H1 (cell line): ENCODE results near the gene SLC39A7.

Experiments
- EZH2 ChIP-seq: fragments of 200-600 bp; sonication (generic); IDR thresholded peaks from 2 replicates; pipeline ENCODE4 v1.7.1; 2012; ENCODE audit warnings: low read depth, mild to moderate bottlenecking, moderate library complexity, low read length, inconsistent platforms; ENCODE audit not compliant: severe bottlenecking
- FOSL1 ChIP-seq: IDR thresholded peaks from 2 replicates; pipeline ENCODE4 v1.6.1; 2011; ENCODE audit warnings: mild to moderate bottlenecking, low read depth, low read length, moderate library complexity; ENCODE audit not compliant: insufficient read depth
- POLR2A ChIP-seq, 2 experiments: IDR thresholded peaks; 1 replicate in 1 of 2; 2 replicates in 1 of 2; pipeline ENCODE4 v1.6.1; 2011; ENCODE audit warnings: low read depth in 2 of 2, low read length in 2 of 2, mild to moderate bottlenecking in 2 of 2; ENCODE audit errors: control extremely low read depth in 1 of 2
- USF2 ChIP-seq: IDR thresholded peaks from 2 replicates; pipeline ENCODE4 v1.6.1; 2011; ENCODE audit warnings: low read length, improper control_type of control experiment

- TF ChIP-seq EZH2 (peak; percentile 11), USF2 (no peak), POLR2A (IDR thresholded peaks at IDR 0.05; ENCODE audit: control extremely low read depth in 1 of 2, low read depth in 2 of 2, low read length in 2 of 2) (peak in 1 of 2 experiments; percentile 43; a peak in 1 of 3 replicates), FOSL1 (no peak)
Observed at GRCh38 chr6:33208091-33208967, 7.7 kb downstream of the SLC39A7 start, which contains the start of gene RING1.
